ENCODE measurements around the gene PLP2. TPM values are rescaled to one million over a fixed set of nuclear protein-coding genes. Genes with fewer than 3 reads are reported as not detected.

PLP2 gene
- total and polyA plus RNA-seq, 2 of the 4 experiments (the other 2 are of a cell fraction): 22.6 to 156 TPM

DNA sequence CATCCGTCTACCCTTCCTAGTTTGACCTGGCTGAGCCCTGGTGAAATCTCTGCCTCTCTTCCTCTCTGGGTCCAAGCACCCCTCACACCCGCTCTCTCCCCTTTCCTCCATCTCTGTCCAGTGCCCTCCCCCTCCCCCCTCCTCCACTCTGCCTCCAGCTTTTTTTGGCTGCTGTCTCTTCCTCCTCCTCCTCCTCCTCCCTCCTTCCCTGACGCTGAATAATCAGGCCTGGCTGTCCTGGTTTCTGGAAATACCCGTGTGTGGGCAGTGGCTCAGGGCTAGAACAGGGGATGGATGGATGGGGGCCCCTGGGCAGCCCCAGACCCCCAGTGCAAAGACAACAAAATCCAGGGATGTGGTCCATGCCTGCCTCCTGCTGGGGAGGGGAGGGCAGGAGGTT, 33.0 kb downstream of the PLP2 start:
- Histone ChIP-seq H3K23ac (ENCODE audit: low read depth, low read length) (no peak overlapping the region), H4K91ac (ENCODE audit: insufficient read depth, low read depth, low read length) (no peak overlapping the region), H3K4me1 (ENCODE audit: control insufficient read depth, insufficient read depth, low read length) (no peaks in the 10 kb centered on the region), H3K27me3 (ENCODE audit: control insufficient read depth, insufficient read depth, low read length) (peaks cover 13% of the 10 kb centered on the region), H4K5ac (ENCODE audit: low read depth, low read length) (no peak overlapping the region), H2BK15ac (ENCODE audit: low read depth, low read length) (no peak overlapping the region), H2AFZ (replicated peaks; ENCODE audit: low read length, poor library complexity) (no peak overlapping the region), H4K8ac (ENCODE audit: low read depth in 2 of 2, low read length in 2 of 2) (no peak overlapping the region), H3K36me3 (ENCODE audit: control insufficient read depth, insufficient read depth, low read length) (no peaks in the 10 kb centered on the region), H3K27ac (ENCODE audit: insufficient read depth, low read length) (no peak overlapping the region), H3K9me3 (ENCODE audit: control insufficient read depth, insufficient read depth, low read length) (no peaks in the 10 kb centered on the region), H3K56ac (ENCODE audit: extremely low read depth, insufficient read depth, low read length) (no peak overlapping the region), H2AK5ac (ENCODE audit: low read depth, low read length) (no peak overlapping the region), H2BK120ac (ENCODE audit: low read depth, low read length) (no peak overlapping the region), H2BK20ac (ENCODE audit: low read depth, low read length) (no peak overlapping the region), H2BK5ac (ENCODE audit: low read depth, low read length, poor library complexity, severe bottlenecking) (no peak overlapping the region), H2AK9ac (replicated peaks; ENCODE audit: low read depth, low read length, poor library complexity) (no peak overlapping the region), H3K14ac (replicated peaks; ENCODE audit: low read depth, low read length) (no peak overlapping the region), H3K79me1 (ENCODE audit: low read depth in 1 of 2, low read length in 2 of 2) (no peaks in the 10 kb centered on the region), H3K9ac (ENCODE audit: low read depth, low read length) (no peak overlapping the region), H3K4me3 (ENCODE audit: insufficient read depth, low read depth, low read length) (no peak overlapping the region), H3K4ac (ENCODE audit: low read depth, low read length) (no peak overlapping the region), H3K9me1 (ENCODE audit: insufficient read depth, low read length) (no peaks in the 10 kb centered on the region), H3K4me2 (ENCODE audit: low read depth, low read length) (no peak overlapping the region), H4K20me1 (ENCODE audit: insufficient read depth, low read length) (no peaks in the 10 kb centered on the region), H3K18ac (ENCODE audit: low read depth, low read length) (no peak overlapping the region)
- dilution Hi-C loops (cut with HindIII; ENCODE audit: low sequenced_read_pairs, unreplicated experiment) (no loop called here), in situ Hi-C loops (cut with MboI; ENCODE audit: low sequenced_read_pairs) (no loop called here), intact Hi-C loops (cut with micrococcal nuclease) (no loop called here)
- CTCF ChIA-PET: no interaction called here
- TF ChIP-seq SMC3 (IDR thresholded peaks at IDR 0.05; ENCODE audit: low read depth, low read length) (no peak), FOS (IDR thresholded peaks at IDR 0.05; ENCODE audit: low read depth, low read length) (no peak), NFE2L2 (IDR thresholded peaks at IDR 0.05; ENCODE audit: low read depth, low read length) (no peak), RCOR1 (IDR thresholded peaks at IDR 0.05; ENCODE audit: insufficient replicate concordance, low read length) (no peak), POLR2A (IDR thresholded peaks at IDR 0.05; ENCODE audit: low read depth, low read length) (no peak), CEBPB (IDR thresholded peaks at IDR 0.05; ENCODE audit: low read depth, low read length) (no peak), BHLHE40 (IDR thresholded peaks at IDR 0.05; ENCODE audit: low read depth, low read length) (no peak), MAZ (IDR thresholded peaks at IDR 0.05; ENCODE audit: borderline replicate concordance, low read depth, low read length) (no peak), RAD21 (IDR thresholded peaks at IDR 0.05; ENCODE audit: low read length) (no peak), CHD1 (IDR thresholded peaks at IDR 0.05; ENCODE audit: low read depth, low read length) (no peak), MXI1 (IDR thresholded peaks at IDR 0.05; ENCODE audit: borderline replicate concordance, low read depth, low read length) (no peak), MAFK (IDR thresholded peaks at IDR 0.05; ENCODE audit: low read depth, low read length) (no peak), RFX5 (IDR thresholded peaks at IDR 0.05; ENCODE audit: low read depth, low read length) (no peak)
- TF ChIP-seq, protein P1, sequence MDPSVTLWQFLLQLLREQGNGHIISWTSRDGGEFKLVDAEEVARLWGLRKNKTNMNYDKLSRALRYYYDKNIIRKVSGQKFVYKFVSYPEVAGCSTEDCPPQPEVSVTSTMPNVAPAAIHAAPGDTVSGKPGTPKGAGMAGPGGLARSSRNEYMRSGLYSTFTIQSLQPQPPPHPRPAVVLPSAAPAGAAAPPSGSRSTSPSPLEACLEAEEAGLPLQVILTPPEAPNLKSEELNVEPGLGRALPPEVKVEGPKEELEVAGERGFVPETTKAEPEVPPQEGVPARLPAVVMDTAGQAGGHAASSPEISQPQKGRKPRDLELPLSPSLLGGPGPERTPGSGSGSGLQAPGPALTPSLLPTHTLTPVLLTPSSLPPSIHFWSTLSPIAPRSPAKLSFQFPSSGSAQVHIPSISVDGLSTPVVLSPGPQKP (IDR thresholded peaks at IDR 0.05; ENCODE audit: borderline replicate concordance, low read depth, low read length): no peak
- TF ChIP-seq, protein P2, sequence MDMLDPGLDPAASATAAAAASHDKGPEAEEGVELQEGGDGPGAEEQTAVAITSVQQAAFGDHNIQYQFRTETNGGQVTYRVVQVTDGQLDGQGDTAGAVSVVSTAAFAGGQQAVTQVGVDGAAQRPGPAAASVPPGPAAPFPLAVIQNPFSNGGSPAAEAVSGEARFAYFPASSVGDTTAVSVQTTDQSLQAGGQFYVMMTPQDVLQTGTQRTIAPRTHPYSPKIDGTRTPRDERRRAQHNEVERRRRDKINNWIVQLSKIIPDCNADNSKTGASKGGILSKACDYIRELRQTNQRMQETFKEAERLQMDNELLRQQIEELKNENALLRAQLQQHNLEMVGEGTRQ (IDR thresholded peaks at IDR 0.05; ENCODE audit: low read depth, low read length): no peak
- TF ChIP-seq, protein P3, sequence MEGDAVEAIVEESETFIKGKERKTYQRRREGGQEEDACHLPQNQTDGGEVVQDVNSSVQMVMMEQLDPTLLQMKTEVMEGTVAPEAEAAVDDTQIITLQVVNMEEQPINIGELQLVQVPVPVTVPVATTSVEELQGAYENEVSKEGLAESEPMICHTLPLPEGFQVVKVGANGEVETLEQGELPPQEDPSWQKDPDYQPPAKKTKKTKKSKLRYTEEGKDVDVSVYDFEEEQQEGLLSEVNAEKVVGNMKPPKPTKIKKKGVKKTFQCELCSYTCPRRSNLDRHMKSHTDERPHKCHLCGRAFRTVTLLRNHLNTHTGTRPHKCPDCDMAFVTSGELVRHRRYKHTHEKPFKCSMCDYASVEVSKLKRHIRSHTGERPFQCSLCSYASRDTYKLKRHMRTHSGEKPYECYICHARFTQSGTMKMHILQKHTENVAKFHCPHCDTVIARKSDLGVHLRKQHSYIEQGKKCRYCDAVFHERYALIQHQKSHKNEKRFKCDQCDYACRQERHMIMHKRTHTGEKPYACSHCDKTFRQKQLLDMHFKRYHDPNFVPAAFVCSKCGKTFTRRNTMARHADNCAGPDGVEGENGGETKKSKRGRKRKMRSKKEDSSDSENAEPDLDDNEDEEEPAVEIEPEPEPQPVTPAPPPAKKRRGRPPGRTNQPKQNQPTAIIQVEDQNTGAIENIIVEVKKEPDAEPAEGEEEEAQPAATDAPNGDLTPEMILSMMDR (conservative IDR thresholded peaks at IDR 0.05; ENCODE audit: low read depth, low read length): no peak
- no peak for ATAC-seq (ENCODE audit: low read depth)
- DNase-seq: no peak
- POLR2A ChIA-PET (ENCODE audit: unreplicated experiment): no interaction called here
- no TSS peak for BruUV-seq (replicated peaks)
- 33% methylated on average over 1 of the region's 4 CpGs; no CpG with 5 or more reads in 1 of the 2 experiments for WGBS, 2 experiments (ENCODE audit: extremely low coverage in 2 of 2, insufficient read length in 1 of 2)

Measured in IMR-90 (cell line).